HG02938 (cell line): ENCODE data around the gene ZNF438.
"Not testable (repeated sequence)": the region's sequence is repeated elsewhere in the genome, so short reads cannot be mapped to it uniquely, and the experiment has no call there.

Experiments used
- ATAC-seq: cut with Tn5 transposase; IDR thresholded peaks from one replicate; pipeline ENCODE4 v1.9.1; 2021; ENCODE audit warnings: mild to moderate bottlenecking, moderate library complexity; ENCODE audit not compliant: unreplicated experiment

Gene ZNF438

GRCh38 chr10:30988831-30989435, 42.7 kb downstream of the ZNF438 start:
- no peak for ATAC-seq

GRCh38 chr10:30987463-30987862, 44.2 kb downstream of the ZNF438 start:
- no peak for ATAC-seq

- ATAC-seq, result no peak
Measured at GRCh38 chr10:30986053-30986555, 45.6 kb downstream of the ZNF438 start.

GRCh38 chr10:30985512-30985911, 46.2 kb downstream of the ZNF438 start:
- no peak for ATAC-seq

- no peak for ATAC-seq
Measured at GRCh38 chr10:30984563-30985328, 46.9 kb downstream of the ZNF438 start.

- ATAC-seq, result not testable (repeated sequence)
Measured at GRCh38 chr10:30983209-30983608, 48.5 kb downstream of the ZNF438 start.

GRCh38 chr10:30980951-30981616, 50.6 kb downstream of the ZNF438 start:
- ATAC-seq, result no peak

- no peak for ATAC-seq
Measured at GRCh38 chr10:30979956-30980355, 51.7 kb downstream of the ZNF438 start.

- no peak for ATAC-seq
Measured at GRCh38 chr10:30978843-30979242, 52.8 kb downstream of the ZNF438 start.

GRCh38 chr10:30977385-30977784, 54.3 kb downstream of the ZNF438 start:
- no peak for ATAC-seq

- ATAC-seq, result no peak
Measured at GRCh38 chr10:30974773-30975415, 56.8 kb downstream of the ZNF438 start.

- ATAC-seq, result no peak
Measured at GRCh38 chr10:30974355-30974754, 57.3 kb downstream of the ZNF438 start.

GRCh38 chr10:30973737-30974136, 57.9 kb downstream of the ZNF438 start:
- ATAC-seq, result no peak

- ATAC-seq, result no peak
Measured at GRCh38 chr10:30970760-30971460, 60.8 kb downstream of the ZNF438 start.

- ATAC-seq, result no peak
Measured at GRCh38 chr10:30968711-30969110, 63.0 kb downstream of the ZNF438 start.

GRCh38 chr10:30967650-30968410, 63.8 kb downstream of the ZNF438 start:
- no peak for ATAC-seq

- no peak for ATAC-seq
Measured at GRCh38 chr10:30963992-30964930, 67.4 kb downstream of the ZNF438 start.

- no peak for ATAC-seq
Measured at GRCh38 chr10:30962522-30962921, 69.1 kb downstream of the ZNF438 start.

- ATAC-seq, result peak; percentile 9
Measured at GRCh38 chr10:30959836-30960210, 71.8 kb downstream of the ZNF438 start.
